Vagina (tissue), 2 donors: Measurements from ENCODE around the gene MRGPRE. TPM values are rescaled to one million over a fixed set of nuclear protein-coding genes. Genes with fewer than 3 reads are reported as not detected.
A peak's percentile ranks its signal among the peaks of the same experiment; 100 is the strongest.

Experiments
- DNase-seq, 2 donors: peaks; one replicate each; pipeline ENCODE4 v3.0.0-alpha.2; 2017; ENCODE audit errors: extremely low spot score in 2 of 2
- H3K27ac ChIP-seq: fragments of 200-600 bp; sonication (generic); one replicate; pipeline ENCODE4 v1.5.1; 2019
- H3K27me3 ChIP-seq: fragments of 200-600 bp; sonication (generic); one replicate; pipeline ENCODE4 v1.5.1; 2019
- H3K36me3 ChIP-seq, 2 donors: fragments of 200-600 bp; sonication (generic); one replicate each; pipeline ENCODE4 v1.5.1; 2017 to 2019
- H3K4me1 ChIP-seq: fragments of 200-600 bp; sonication (generic); one replicate; pipeline ENCODE4 v1.5.1; 2019
- H3K4me3 ChIP-seq, 2 donors: fragments of 200-600 bp; sonication (generic); 1 replicate in 1 of 2; 2 replicates in 1 of 2; pipeline ENCODE4 v1.5.1; 2016 to 2019
- H3K9me3 ChIP-seq: fragments of 200-600 bp; sonication (generic); one replicate; pipeline ENCODE4 v1.5.1; 2019
- POLR2A ChIP-seq, 2 donors: fragments of 450-650 bp; IDR thresholded peaks; one replicate each; pipeline ENCODE4 v1.6.1; 2017; ENCODE audit warnings: antibody characterized with exemption in 2 of 2, mild to moderate bottlenecking in 2 of 2, moderate library complexity in 2 of 2
- POLR2AphosphoS5 ChIP-seq, 2 donors: sonication (generic); formaldehyde crosslinking; IDR thresholded peaks; one replicate each; pipeline ENCODE4 v1.9.0; 2017; ENCODE audit warnings: antibody characterized with exemption in 2 of 2, mild to moderate bottlenecking in 2 of 2, low read depth in 1 of 2; ENCODE audit not compliant: insufficient read depth in 1 of 2
- intact Hi-C: fragments of 100-400 bp; cut with DNase I; formaldehyde crosslinking; loops from one replicate; pipeline ENCODE4 v1.15.1; 2023
- total RNA-seq: library from RNA; depleted of rRNA; stranded (reverse); fragments of >200 nt; gene quantifications from one replicate; pipeline ENCODE4 v1.2.3, GENCODE V29; 2016
- TF ChIP-seq, protein P1 (sequence below), 3 experiments: fragments of 450-650 bp in 2 of 3; fragments of 200-600 bp in 1 of 3; sonication (generic) in 1 of 3; IDR thresholded peaks; one replicate each; pipeline ENCODE4 v1.5.1; 2017 to 2019; ENCODE audit warnings: antibody characterized with exemption in 3 of 3, mild to moderate bottlenecking in 2 of 3, moderate library complexity in 2 of 3

The MRGPRE gene
- total RNA-seq, 1 donor from 2014 or later = not detected

DNA sequence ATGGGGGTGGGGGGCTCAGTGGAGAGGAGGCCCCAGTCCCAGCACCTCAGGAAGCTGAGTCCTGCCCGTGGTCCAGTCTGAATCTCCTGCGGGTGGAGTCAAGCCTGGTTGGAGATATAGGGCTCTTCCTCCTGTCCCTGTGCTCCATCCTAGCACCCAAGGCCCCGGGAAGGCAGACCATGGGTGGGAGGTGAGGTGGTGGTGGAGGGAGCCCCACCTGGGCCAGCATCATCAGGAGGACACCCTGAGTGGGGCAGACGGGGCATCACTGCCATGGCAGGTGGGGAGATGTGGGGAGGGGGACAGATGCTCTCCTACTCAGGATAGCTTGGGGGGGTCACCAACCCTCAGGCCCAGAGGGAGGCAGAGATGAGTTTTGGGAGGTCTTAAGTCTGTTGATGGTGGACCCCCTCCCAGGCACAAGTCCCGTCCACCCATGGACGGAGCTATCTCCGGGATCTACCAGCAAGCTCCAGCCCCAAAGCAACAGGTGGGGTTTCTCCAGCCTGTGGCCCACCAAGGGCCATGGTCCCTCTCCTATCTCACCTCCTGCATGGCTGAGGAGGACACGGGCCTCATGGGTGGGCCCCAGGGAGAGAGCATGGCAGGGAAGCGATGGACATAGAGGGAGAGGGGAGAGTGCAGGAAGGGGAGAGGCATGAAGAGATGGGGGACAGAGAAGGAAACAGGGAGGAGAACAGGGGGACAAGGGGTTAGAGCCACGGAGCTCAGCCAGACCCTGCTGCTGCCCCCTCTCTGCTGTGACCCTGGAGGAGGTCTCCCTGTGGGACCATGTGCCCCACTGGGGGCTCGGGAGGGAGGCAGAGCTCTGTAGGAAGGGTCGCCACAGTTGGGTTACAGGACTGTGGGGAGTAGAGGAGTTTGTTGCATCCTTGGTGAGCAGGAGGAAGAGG, 1.3 kb downstream of the MRGPRE start:
- TF ChIP-seq POLR2AphosphoS5 (IDR thresholded peaks at IDR 0.05; ENCODE audit: insufficient read depth in 1 of 2, low read depth in 1 of 2) (no peak), POLR2A (IDR thresholded peaks at IDR 0.05) (no peak)
- TF ChIP-seq, protein P1, sequence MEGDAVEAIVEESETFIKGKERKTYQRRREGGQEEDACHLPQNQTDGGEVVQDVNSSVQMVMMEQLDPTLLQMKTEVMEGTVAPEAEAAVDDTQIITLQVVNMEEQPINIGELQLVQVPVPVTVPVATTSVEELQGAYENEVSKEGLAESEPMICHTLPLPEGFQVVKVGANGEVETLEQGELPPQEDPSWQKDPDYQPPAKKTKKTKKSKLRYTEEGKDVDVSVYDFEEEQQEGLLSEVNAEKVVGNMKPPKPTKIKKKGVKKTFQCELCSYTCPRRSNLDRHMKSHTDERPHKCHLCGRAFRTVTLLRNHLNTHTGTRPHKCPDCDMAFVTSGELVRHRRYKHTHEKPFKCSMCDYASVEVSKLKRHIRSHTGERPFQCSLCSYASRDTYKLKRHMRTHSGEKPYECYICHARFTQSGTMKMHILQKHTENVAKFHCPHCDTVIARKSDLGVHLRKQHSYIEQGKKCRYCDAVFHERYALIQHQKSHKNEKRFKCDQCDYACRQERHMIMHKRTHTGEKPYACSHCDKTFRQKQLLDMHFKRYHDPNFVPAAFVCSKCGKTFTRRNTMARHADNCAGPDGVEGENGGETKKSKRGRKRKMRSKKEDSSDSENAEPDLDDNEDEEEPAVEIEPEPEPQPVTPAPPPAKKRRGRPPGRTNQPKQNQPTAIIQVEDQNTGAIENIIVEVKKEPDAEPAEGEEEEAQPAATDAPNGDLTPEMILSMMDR (IDR thresholded peaks at IDR 0.05) = no peak
- H3K27ac ChIP-seq = no peak overlapping the region
- H3K9me3 ChIP-seq = no peaks in the 10 kb centered on the region
- no peaks in the 10 kb centered on the region for H3K27me3 ChIP-seq
- H3K36me3 ChIP-seq = no peaks in the 10 kb centered on the region
- no peak for DNase-seq
- H3K4me3 ChIP-seq = no peak overlapping the region
- no peaks in the 10 kb centered on the region for H3K4me1 ChIP-seq
- intact Hi-C loops = no loop called here

DNA sequence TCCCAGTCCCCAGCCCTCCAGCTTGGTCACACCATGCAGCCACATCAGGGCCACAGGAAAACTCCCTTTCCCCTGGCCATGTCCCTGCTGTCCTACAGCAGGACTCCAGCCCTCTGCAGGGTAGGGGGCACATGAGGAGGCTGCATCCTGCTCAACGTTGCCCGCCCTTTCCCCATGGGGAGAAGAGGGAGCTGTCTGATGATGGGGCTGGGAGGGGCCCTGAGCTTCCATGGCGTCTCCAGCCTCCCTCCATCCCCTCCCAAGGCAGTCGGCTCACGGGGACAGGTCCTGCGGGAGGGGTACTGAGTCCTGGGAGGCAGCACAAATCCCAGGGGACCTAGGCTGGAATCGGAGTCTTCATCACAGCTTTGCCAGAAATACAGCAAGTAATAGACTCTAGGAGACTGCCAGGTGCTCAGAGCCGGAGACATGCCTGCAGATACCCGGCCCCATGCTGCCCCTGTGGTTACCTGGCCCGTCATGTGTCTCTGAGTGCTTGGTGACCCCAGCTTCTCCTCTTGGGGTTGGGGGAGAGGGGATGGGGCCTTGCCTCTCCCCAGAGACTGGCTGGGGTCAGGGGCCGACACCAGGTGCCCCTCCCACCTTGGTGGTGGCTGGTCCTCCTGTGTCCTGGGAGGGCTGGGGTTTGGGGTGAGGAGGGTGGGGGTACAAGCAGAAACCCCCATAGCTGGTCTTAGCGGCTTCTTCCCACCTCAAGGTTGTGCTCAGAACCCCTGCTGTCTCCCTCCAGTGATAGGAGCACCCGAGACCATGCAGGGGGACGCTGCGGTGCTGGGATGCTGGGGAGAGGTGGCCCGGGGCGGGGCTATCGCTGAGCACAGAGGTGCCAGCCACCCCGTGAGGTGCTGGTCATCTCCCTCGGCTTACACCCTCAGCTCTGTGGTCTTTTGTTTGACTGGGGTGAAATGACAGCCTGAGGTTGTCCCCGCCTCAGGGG, 2.3 kb downstream of the MRGPRE start:
- no peak for TF ChIP-seq POLR2AphosphoS5 (IDR thresholded peaks at IDR 0.05; ENCODE audit: insufficient read depth in 1 of 2, low read depth in 1 of 2)
- TF ChIP-seq POLR2A (IDR thresholded peaks at IDR 0.05) = no peak
- TF ChIP-seq, protein P1 (IDR thresholded peaks at IDR 0.05) = no peak
- H3K9me3 ChIP-seq = no peaks in the 10 kb centered on the region
- no peaks in the 10 kb centered on the region for H3K4me1 ChIP-seq
- peak in 1 of 2 donors; percentile 89 for DNase-seq
- intact Hi-C loops = no loop called here
- no peak overlapping the region for H3K27ac ChIP-seq
- no peaks in the 10 kb centered on the region for H3K36me3 ChIP-seq
- no peaks in the 10 kb centered on the region for H3K27me3 ChIP-seq
- H3K4me3 ChIP-seq = no peak overlapping the region

DNA sequence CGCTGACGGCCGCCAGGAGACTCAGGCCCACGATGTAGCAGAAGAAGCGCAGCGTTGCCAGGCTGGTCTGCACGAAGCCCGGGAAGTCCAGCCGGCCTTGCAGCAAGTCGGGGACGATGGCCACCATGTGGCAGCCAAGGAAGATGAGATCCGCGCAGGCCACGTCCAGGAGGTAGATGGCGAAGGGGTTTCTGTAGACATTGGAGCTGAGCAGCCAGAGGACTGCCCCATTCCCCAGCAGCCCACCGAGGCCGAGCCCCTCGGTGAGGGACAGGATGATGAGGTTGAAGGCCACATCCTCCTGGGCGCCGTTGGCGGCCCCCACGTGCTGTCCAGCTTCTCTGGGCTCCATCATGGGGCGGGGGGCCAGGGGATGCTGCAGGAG, 3.8 kb downstream of the MRGPRE start:
- Histone ChIP-seq H3K9me3 (no peaks in the 10 kb centered on the region), H3K36me3 (no peaks in the 10 kb centered on the region), H3K27ac (no peak overlapping the region), H3K4me3 (no peak overlapping the region), H3K4me1 (no peaks in the 10 kb centered on the region), H3K27me3 (no peaks in the 10 kb centered on the region)
- intact Hi-C loops = no loop called here
- DNase-seq = peak in 1 of 2 donors; percentile 80
- TF ChIP-seq POLR2A (IDR thresholded peaks at IDR 0.05) = no peak
- TF ChIP-seq, protein P1 (IDR thresholded peaks at IDR 0.05) = no peak
- TF ChIP-seq POLR2AphosphoS5 (IDR thresholded peaks at IDR 0.05; ENCODE audit: insufficient read depth in 1 of 2, low read depth in 1 of 2) = no peak

DNA sequence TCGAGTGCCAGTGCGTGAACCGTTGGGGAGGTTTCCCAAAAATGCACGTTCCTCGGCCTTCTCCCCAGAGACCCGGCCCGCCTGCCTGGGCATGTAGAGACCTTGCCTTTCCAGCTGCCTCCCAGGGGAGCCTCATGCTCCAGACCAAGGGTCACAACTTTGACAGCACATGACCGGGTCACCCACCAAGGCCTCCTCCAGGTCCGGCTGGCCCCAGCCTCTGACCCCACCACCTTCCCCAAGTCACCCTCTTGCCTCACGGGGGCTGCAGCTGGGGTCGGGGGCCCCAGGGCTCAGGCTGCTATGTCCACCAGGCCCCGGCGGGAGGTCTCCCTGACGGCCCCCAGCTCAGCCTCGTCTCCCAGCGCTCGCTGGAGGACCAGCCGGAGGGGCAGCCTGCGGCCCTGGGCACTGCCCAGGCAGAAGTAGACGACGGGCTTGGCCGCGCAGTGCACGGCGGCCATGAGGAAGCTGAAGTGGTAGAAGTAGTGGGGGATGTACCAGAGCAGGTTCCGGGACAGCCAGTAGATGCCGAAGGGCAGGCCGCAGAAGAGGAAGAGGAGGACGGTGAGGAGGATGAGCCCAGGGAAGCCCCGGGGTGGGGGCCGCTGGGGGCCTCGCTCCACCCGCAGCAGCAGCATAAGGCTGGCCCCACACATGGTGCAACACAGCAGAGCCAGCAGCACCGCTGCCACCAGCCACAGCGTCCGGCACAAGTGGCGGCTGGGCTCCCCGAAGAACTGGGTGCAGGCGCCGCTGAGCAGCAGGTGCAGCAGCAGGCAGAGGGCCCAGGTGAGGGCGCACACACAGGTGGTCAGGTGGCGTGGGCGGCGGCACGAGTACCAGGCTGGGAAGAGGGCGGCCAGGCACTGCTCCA, 4.4 kb downstream of the MRGPRE start:
- Histone ChIP-seq H3K27ac (no peak overlapping the region), H3K36me3 (no peaks in the 10 kb centered on the region), H3K27me3 (no peaks in the 10 kb centered on the region), H3K9me3 (no peaks in the 10 kb centered on the region), H3K4me3 (no peak overlapping the region), H3K4me1 (no peaks in the 10 kb centered on the region)
- peak in 1 of 2 donors; percentile 89 for DNase-seq
- intact Hi-C loops = no loop called here
- TF ChIP-seq, protein P1 (IDR thresholded peaks at IDR 0.05) = no peak
- TF ChIP-seq POLR2AphosphoS5 (IDR thresholded peaks at IDR 0.05; ENCODE audit: insufficient read depth in 1 of 2, low read depth in 1 of 2) (no peak), POLR2A (IDR thresholded peaks at IDR 0.05) (no peak)
